ENCODE results near the gene DEDD2. TPM values are rescaled to one million over a fixed set of nuclear protein-coding genes. Genes with fewer than 3 reads are reported as not detected.

The DEDD2 gene
- total RNA-seq, 1 donor from 2014 or later, result 23.7 TPM

- H3K36me3 Mint-ChIP-seq, result peaks cover 3% of the 10 kb centered on the region
- H3K27ac Mint-ChIP-seq, result no peak overlapping the region
- no peak overlapping the region for H3K4me3 Mint-ChIP-seq
- H3K9me3 Mint-ChIP-seq, result no peaks in the 10 kb centered on the region
- no peak for DNase-seq (ENCODE audit: extremely low spot score, unreplicated experiment)
- TF ChIP-seq, protein P1, sequence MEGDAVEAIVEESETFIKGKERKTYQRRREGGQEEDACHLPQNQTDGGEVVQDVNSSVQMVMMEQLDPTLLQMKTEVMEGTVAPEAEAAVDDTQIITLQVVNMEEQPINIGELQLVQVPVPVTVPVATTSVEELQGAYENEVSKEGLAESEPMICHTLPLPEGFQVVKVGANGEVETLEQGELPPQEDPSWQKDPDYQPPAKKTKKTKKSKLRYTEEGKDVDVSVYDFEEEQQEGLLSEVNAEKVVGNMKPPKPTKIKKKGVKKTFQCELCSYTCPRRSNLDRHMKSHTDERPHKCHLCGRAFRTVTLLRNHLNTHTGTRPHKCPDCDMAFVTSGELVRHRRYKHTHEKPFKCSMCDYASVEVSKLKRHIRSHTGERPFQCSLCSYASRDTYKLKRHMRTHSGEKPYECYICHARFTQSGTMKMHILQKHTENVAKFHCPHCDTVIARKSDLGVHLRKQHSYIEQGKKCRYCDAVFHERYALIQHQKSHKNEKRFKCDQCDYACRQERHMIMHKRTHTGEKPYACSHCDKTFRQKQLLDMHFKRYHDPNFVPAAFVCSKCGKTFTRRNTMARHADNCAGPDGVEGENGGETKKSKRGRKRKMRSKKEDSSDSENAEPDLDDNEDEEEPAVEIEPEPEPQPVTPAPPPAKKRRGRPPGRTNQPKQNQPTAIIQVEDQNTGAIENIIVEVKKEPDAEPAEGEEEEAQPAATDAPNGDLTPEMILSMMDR (conservative IDR thresholded peaks at IDR 0.05), result no peak
- H3K27me3 Mint-ChIP-seq, result no peaks in the 10 kb centered on the region
- peaks cover 37% of the 10 kb centered on the region for H3K4me1 Mint-ChIP-seq (ENCODE audit: unreplicated experiment)
These were observed 31.0 kb upstream of the DEDD2 start for GRCh38 chr19:42248270-42249148.

DNA sequence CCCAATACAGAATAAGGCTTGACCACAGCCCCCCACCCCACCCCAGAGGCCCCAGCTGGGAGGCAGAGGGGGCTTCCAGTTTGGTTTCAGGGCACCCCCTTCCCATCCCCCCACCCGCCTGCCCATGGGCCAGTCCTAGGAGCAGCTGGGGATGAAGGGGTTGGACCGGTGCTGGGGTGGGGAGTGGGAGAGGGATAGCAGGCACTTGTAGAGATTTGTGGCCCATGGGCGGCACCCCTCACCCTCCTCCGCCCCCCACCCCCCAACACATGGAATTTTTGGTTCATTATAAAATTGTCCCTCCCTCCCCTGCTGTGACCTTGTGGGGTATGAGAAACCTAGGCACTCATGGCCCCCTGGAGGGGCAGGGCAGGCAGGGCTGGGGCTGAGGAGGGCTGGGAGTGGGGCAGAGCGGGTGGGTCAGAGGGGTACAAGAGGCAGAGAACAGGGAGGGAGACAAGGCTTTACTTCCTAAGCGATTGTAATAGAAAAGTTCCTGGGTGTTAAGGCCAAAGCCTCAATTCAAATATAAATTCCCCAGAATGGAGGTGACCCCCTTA lies 30.2 kb upstream of the DEDD2 start:
- Mint-ChIP-seq H3K27ac (no peak overlapping the region), H3K4me3 (no peak overlapping the region), H3K36me3 (peaks cover 2% of the 10 kb centered on the region), H3K4me1 (ENCODE audit: unreplicated experiment) (peaks cover 39% of the 10 kb centered on the region), H3K27me3 (no peaks in the 10 kb centered on the region), H3K9me3 (no peaks in the 10 kb centered on the region)
- DNase-seq (ENCODE audit: extremely low spot score, unreplicated experiment), result no peak
- TF ChIP-seq, protein P1 (conservative IDR thresholded peaks at IDR 0.05), result no peak

GRCh38 chr19:42246922-42247639 lies 29.6 kb upstream of the DEDD2 start:
- Mint-ChIP-seq H3K27ac (peak overlapping the region; percentile 67), H3K4me1 (ENCODE audit: unreplicated experiment) (peaks cover 36% of the 10 kb centered on the region), H3K9me3 (no peaks in the 10 kb centered on the region), H3K4me3 (no peak overlapping the region), H3K27me3 (no peaks in the 10 kb centered on the region), H3K36me3 (no peaks in the 10 kb centered on the region)
- TF ChIP-seq, protein P1 (conservative IDR thresholded peaks at IDR 0.05), result no peak
- DNase-seq (ENCODE audit: extremely low spot score, unreplicated experiment), result no peak

DNA sequence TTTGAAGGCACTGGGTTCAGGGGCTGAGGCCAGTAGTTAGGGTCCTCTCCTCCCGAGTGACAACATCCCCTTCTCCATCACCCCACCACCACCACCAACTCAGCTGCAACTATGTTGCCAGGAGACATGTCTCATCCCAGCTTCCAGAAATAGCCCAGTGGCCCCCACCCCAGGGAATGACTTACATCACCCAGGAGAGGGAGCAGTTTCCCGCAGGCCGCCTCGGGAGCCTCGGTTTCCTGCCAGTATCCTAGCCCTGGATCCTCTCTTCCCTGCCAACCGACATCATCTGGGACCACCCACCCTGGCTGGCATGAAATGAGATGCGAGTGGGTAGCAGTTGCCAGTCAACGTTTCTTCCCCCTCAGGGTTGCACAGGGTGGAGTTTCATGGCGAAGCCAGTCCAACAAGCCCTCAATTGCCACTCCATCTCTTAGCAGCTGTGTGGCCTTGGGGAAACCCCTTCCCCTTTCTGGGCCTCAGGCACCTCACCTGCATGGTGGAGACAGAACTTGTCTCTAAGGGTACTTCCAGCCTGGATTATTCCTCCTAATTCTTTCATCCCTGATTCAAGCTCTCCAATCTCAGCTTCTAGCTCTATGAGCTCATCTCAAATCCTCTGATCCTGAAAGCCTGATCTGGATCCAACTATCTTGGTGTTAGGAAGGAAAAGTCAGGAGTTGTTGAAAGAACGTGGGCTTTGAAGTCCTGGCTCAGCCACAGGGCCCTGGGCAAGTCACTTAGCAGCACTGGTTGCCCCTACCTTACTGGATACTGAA lies 28.9 kb upstream of the DEDD2 start:
- no peaks in the 10 kb centered on the region for H3K36me3 Mint-ChIP-seq
- TF ChIP-seq, protein P1 (conservative IDR thresholded peaks at IDR 0.05), result peak; percentile 56
- no peaks in the 10 kb centered on the region for H3K9me3 Mint-ChIP-seq
- H3K27ac Mint-ChIP-seq, result peak overlapping the region; percentile 67
- H3K27me3 Mint-ChIP-seq, result no peaks in the 10 kb centered on the region
- H3K4me3 Mint-ChIP-seq, result peak overlapping the region; percentile 71
- peaks cover 34% of the 10 kb centered on the region for H3K4me1 Mint-ChIP-seq (ENCODE audit: unreplicated experiment)
- DNase-seq (ENCODE audit: extremely low spot score, unreplicated experiment), result no peak

GRCh38 chr19:42245231-42245630 lies 27.8 kb upstream of the DEDD2 start:
- Mint-ChIP-seq H3K27ac (peak overlapping the region; percentile 99), H3K27me3 (no peaks in the 10 kb centered on the region), H3K4me1 (ENCODE audit: unreplicated experiment) (peaks cover 41% of the 10 kb centered on the region), H3K4me3 (peak overlapping the region; percentile 98), H3K9me3 (no peaks in the 10 kb centered on the region), H3K36me3 (no peaks in the 10 kb centered on the region)
- TF ChIP-seq, protein P1 (conservative IDR thresholded peaks at IDR 0.05), result no peak
- no peak for DNase-seq (ENCODE audit: extremely low spot score, unreplicated experiment)
